A673 (cell line): ENCODE measurements around the gene SCGB1A1. TPM values are rescaled to one million over a fixed set of nuclear protein-coding genes. Genes with fewer than 3 reads are reported as not detected.

Experiments
- BruUV-seq: library from RNA; stranded (reverse); fragments of 400-500 nt; replicated peaks from 2 replicates; lab custom pipeline; 2021; lab: Mats Ljungman, UMichigan
- CTCF ChIA-PET: fragments of 300-600 bp; sonication (Branson Sonifier 250); formaldehyde crosslinking; loops from one replicate; lab custom pipeline; 2022; ENCODE audit warnings: antibody characterized with exemption; lab: Charles Lee
- POLR2A ChIA-PET: fragments of 300-600 bp; sonication (Branson Sonifier 250); formaldehyde crosslinking; loops from one replicate; lab custom pipeline; 2022; ENCODE audit warnings: antibody characterized with exemption; ENCODE audit not compliant: low non-redundant PET; lab: Charles Lee
- DNase-seq: peaks from one replicate; pipeline ENCODE4 v3.0.0-alpha.2; 2015; ENCODE audit warnings: low spot score
- H3K27ac ChIP-seq: fragments of 200-600 bp; sonication (generic); 2 replicates; pipeline ENCODE4 v1.5.1; 2016; ENCODE audit warnings: mixed run types, low read depth, mild to moderate bottlenecking, mixed read lengths, antibody characterized with exemption, low read length; ENCODE audit not compliant: poor library complexity, severe bottlenecking
- H3K27me3 ChIP-seq: fragments of 200-600 bp; sonication (generic); replicated peaks from 2 replicates; pipeline ENCODE4 v1.6.1; 2017; ENCODE audit warnings: mixed run types, low read depth, mild to moderate bottlenecking, mixed read lengths, antibody characterized with exemption, low read length; ENCODE audit not compliant: insufficient read depth, poor library complexity
- H3K36me3 ChIP-seq: fragments of 200-600 bp; sonication (generic); 2 replicates; pipeline ENCODE4 v1.6.1; 2016; ENCODE audit warnings: mixed run types, mild to moderate bottlenecking, mixed read lengths, antibody characterized with exemption, low read length; ENCODE audit not compliant: insufficient read depth, poor library complexity, severe bottlenecking
- H3K4me1 ChIP-seq: fragments of 200-600 bp; sonication (generic); 2 replicates; pipeline ENCODE4 v1.6.1; 2017; ENCODE audit warnings: mixed run types, mild to moderate bottlenecking, mixed read lengths, antibody characterized with exemption, low read length; ENCODE audit not compliant: insufficient read depth, poor library complexity, severe bottlenecking
- H3K4me3 ChIP-seq: fragments of 200-600 bp; sonication (generic); 2 replicates; pipeline ENCODE4 v1.5.1; 2016; ENCODE audit warnings: low read depth, mixed run types, mild to moderate bottlenecking, mixed read lengths, low read length; ENCODE audit not compliant: poor library complexity, severe bottlenecking
- H3K9me3 ChIP-seq: fragments of 200-600 bp; sonication (generic); 2 replicates; pipeline ENCODE4 v1.6.1; 2016; ENCODE audit warnings: mixed run types, low read depth, mild to moderate bottlenecking, mixed read lengths, antibody characterized with exemption, low read length; ENCODE audit not compliant: poor library complexity, severe bottlenecking
- CTCF ChIP-seq: fragments of 300-800, 200-600 bp; sonication (generic); conservative IDR thresholded peaks from 2 replicates; pipeline ENCODE4 v1.5.1; 2017; ENCODE audit warnings: low read depth, mild to moderate bottlenecking, antibody characterized with exemption, low read length, moderate library complexity, mixed read lengths
- EZH2 ChIP-seq: fragments of 200-600 bp; sonication (generic); IDR thresholded peaks from 2 replicates; pipeline ENCODE4 v1.6.1; 2017; ENCODE audit warnings: borderline replicate concordance, low read depth, mild to moderate bottlenecking, mixed read lengths, antibody characterized with exemption, low read length; ENCODE audit not compliant: poor library complexity, severe bottlenecking
- intact Hi-C: fragments of 100-400 bp; cut with micrococcal nuclease; formaldehyde crosslinking; loops from one replicate; pipeline ENCODE4 v1.10.0; 2022; ENCODE audit not compliant: unreplicated experiment
- total RNA-seq: library from RNA; stranded (reverse); gene quantifications from 2 replicates; pipeline ENCODE4 v1.2.3, GENCODE V29; 2021

SCGB1A1 gene
- total RNA-seq, 1 experiment from 2014 or later = not detected

- TF ChIP-seq CTCF (no peak), EZH2 (no peak)
- POLR2A ChIA-PET = interaction anchor here (0.7 to 1.0 kb wide), 3 partner anchors 11 to 66 kb away, joined by 3 to 10 read pairs (median 4); no protein-coding TSS in a partner anchor
- no peak for DNase-seq
- Histone ChIP-seq H3K27me3 (no peaks in the 10 kb centered on the region), H3K9me3 (no peaks in the 10 kb centered on the region), H3K4me1 (peaks cover 8% of the 10 kb centered on the region), H3K27ac (no peak overlapping the region), H3K4me3 (no peak overlapping the region), H3K36me3 (no peaks in the 10 kb centered on the region)
- CTCF ChIA-PET = interaction anchor here (1.1 kb wide), 1 partner anchor 11 kb away, joined by 4 read pairs; no protein-coding TSS in a partner anchor
- intact Hi-C loops = no loop called here
- BruUV-seq = no TSS peak
Observed at GRCh38 chr11:62435846-62436660, 17.2 kb downstream of the SCGB1A1 start.

- H3K36me3 ChIP-seq = no peaks in the 10 kb centered on the region
- no peaks in the 10 kb centered on the region for H3K9me3 ChIP-seq
- intact Hi-C loops = no loop called here
- no TSS peak for BruUV-seq
- no peak overlapping the region for H3K4me3 ChIP-seq
- ChIA-PET POLR2A (no interaction called here), CTCF (no interaction called here)
- TF ChIP-seq EZH2 (no peak), CTCF (no peak)
- DNase-seq = no peak
- no peaks in the 10 kb centered on the region for H3K27me3 ChIP-seq
- peaks cover 8% of the 10 kb centered on the region for H3K4me1 ChIP-seq
- no peak overlapping the region for H3K27ac ChIP-seq
Observed at GRCh38 chr11:62437616-62438015, 18.8 kb downstream of the SCGB1A1 start.

GRCh38 chr11:62438641-62439040 is 19.8 kb downstream of the SCGB1A1 start:
- intact Hi-C loops = no loop called here
- no peak for DNase-seq
- ChIA-PET POLR2A (no interaction called here), CTCF (no interaction called here)
- Histone ChIP-seq H3K27ac (no peak overlapping the region), H3K4me1 (peaks cover 8% of the 10 kb centered on the region), H3K36me3 (no peaks in the 10 kb centered on the region), H3K4me3 (no peak overlapping the region), H3K9me3 (no peaks in the 10 kb centered on the region), H3K27me3 (no peaks in the 10 kb centered on the region)
- TF ChIP-seq EZH2 = no peak
- TF ChIP-seq CTCF = no peak
- BruUV-seq = no TSS peak
